Astrocyte of the spinal cord (primary cell): ENCODE data around the gene ALS2CL.

Experiments used
- DNase-seq: peaks from one replicate; pipeline ENCODE4 v3.0.0; 2011; ENCODE audit warnings: low read depth, low spot score
- H3K4me3 ChIP-seq: 2 replicates; pipeline ENCODE4 v1.5.1; 2011; ENCODE audit warnings: low read depth, mild to moderate bottlenecking, low read length, moderate library complexity
- CTCF ChIP-seq: IDR thresholded peaks from 2 replicates; pipeline ENCODE4 v1.5.1; 2012; ENCODE audit warnings: low read depth, mild to moderate bottlenecking, low read length, inconsistent platforms
- in situ Hi-C: cut with HindIII; loops from 2 replicates; pipeline ENCODE4 v1.10.0; 2017; ENCODE audit warnings: low sequenced_read_pairs

The ALS2CL gene

GRCh38 chr3:46662771-46663551 is 30.5 kb downstream of the ALS2CL start:
- in situ Hi-C loops: no loop called here
- TF ChIP-seq CTCF: no peak
- no peak overlapping the region for H3K4me3 ChIP-seq
- peak; percentile 4 for DNase-seq

GRCh38 chr3:46661776-46662766 is 31.4 kb downstream of the ALS2CL start:
- in situ Hi-C loops: no loop called here
- no peak overlapping the region for H3K4me3 ChIP-seq
- no peak for TF ChIP-seq CTCF
- no peak for DNase-seq

- no peak for DNase-seq
- TF ChIP-seq CTCF: no peak
- H3K4me3 ChIP-seq: no peak overlapping the region
- in situ Hi-C loops: no loop called here
Observed at GRCh38 chr3:46660543-46661523, 32.6 kb downstream of the ALS2CL start.

GRCh38 chr3:46660003-46660402 is 33.5 kb downstream of the ALS2CL start:
- no peak overlapping the region for H3K4me3 ChIP-seq
- no peak for TF ChIP-seq CTCF
- in situ Hi-C loops: no loop called here
- no peak for DNase-seq

- TF ChIP-seq CTCF: no peak
- in situ Hi-C loops: no loop called here
Observed at GRCh38 chr3:46659285-46659684, 34.2 kb downstream of the ALS2CL start.

More at GRCh38 chr3:46659285-46659684, 34.2 kb downstream of the ALS2CL start:
- no peak overlapping the region for H3K4me3 ChIP-seq
- no peak for DNase-seq
